ENCODE results near the gene PDE11A. TPM values are rescaled to one million over a fixed set of nuclear protein-coding genes. Genes with fewer than 3 reads are reported as not detected.

PDE11A gene
- polyA plus RNA-seq, 2 of the 4 experiments (the other 2 are of a cell fraction), result 3.6 to 5.6 TPM

DNA sequence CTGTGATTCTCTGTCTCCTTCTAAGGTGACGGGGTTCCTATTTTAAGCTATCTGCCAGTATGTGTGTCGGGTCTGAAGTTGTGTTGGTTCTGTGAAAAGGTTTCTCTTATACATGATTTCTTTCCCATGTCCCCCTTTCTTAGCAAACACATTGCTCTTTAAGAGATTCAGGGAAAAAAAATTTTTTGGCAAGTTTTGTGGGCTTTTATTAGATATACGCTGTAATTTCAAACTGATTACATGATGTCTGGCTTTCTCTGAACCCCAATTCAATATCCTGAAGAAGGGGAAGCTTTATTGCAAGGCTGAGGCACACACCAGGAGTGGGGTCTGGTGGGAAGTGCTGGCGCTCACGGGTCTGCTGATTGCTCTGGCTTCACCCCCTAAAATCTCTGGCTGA, 469.4 kb downstream of the PDE11A start:
- Histone ChIP-seq H3K4me3 (no peak overlapping the region), H3K27ac (no peak overlapping the region), H3K9me3 (no peaks in the 10 kb centered on the region), H3K4me1 (no peaks in the 10 kb centered on the region), H3K4me2 (no peak overlapping the region)
- ATAC-seq (no peak), FAIRE-seq (no peak), DNase-seq (ENCODE audit: low read depth in 1 of 2, low spot score in 1 of 2) (no peak)
- WGBS (ENCODE audit: missing lambda C conversion rate), result 73% methylated on average over 5 of the region's 5 CpGs
- CTCF ChIA-PET, result interaction anchor here (1.0 to 2.2 kb wide), 3 partner anchors 155 to 268 kb away, joined by 3 to 6 read pairs (median 4); no protein-coding TSS in a partner anchor
- POLR2A ChIA-PET, result no interaction called here
- TF ChIP-seq PHF8 (IDR thresholded peaks at IDR 0.05; ENCODE audit: borderline replicate concordance, low read depth), result no peak
- TF ChIP-seq CTCF (IDR thresholded peaks at IDR 0.05), result no peak
- TF ChIP-seq, protein P1, sequence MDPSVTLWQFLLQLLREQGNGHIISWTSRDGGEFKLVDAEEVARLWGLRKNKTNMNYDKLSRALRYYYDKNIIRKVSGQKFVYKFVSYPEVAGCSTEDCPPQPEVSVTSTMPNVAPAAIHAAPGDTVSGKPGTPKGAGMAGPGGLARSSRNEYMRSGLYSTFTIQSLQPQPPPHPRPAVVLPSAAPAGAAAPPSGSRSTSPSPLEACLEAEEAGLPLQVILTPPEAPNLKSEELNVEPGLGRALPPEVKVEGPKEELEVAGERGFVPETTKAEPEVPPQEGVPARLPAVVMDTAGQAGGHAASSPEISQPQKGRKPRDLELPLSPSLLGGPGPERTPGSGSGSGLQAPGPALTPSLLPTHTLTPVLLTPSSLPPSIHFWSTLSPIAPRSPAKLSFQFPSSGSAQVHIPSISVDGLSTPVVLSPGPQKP (IDR thresholded peaks at IDR 0.05; ENCODE audit: low read depth, low read length), result no peak
- TF ChIP-seq ATOH8 (CRISPR knock-in tag; IDR thresholded peaks at IDR 0.05; ENCODE audit: low read depth), result no peak
- TF ChIP-seq FOSB (CRISPR knock-in tag; IDR thresholded peaks at IDR 0.05), result no peak
- TF ChIP-seq SMC3 (IDR thresholded peaks at IDR 0.05), result no peak
- TF ChIP-seq POLR2A (IDR thresholded peaks at IDR 0.05; ENCODE audit: low read length), result no peak
- no peak for TF ChIP-seq TP53 (CRISPR knock-in tag; IDR thresholded peaks at IDR 0.05)

DNA sequence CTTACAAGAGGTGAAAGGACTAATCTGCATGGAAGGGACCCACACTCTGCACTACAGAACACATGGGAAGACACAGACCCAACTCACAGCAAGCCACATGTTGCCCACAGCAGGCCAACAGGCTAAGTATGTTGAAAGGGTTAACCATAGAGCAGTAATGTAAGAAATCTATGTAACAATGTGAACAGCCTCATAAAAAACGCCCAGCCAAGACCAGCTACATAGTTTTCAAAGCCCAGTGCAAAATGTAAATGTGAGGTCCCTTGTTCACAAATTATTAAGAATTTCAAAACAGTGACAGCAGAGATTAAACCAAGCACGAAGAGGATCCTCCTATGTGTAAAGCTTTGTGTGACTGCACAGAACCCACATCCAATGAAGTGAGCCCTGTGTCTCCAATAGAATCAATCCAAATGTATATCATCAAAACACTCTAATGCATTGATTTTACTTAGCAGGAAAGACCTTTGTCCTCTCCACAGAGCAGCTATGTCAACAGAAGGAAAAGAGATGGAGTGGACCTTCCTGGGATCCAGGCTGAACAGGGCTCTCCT, 469.9 kb downstream of the PDE11A start:
- Histone ChIP-seq H3K27ac (no peak overlapping the region), H3K9me3 (no peaks in the 10 kb centered on the region), H3K4me3 (no peak overlapping the region), H3K4me1 (no peaks in the 10 kb centered on the region), H3K4me2 (no peak overlapping the region)
- POLR2A ChIA-PET, result no interaction called here
- DNase-seq (ENCODE audit: low read depth in 1 of 2, low spot score in 1 of 2), result peak in 1 of 2 experiments; percentile 8
- TF ChIP-seq HOXB5 (CRISPR knock-in tag; IDR thresholded peaks at IDR 0.05) (no peak), HDAC2 (IDR thresholded peaks at IDR 0.05) (no peak), RAD21 (conservative IDR thresholded peaks at IDR 0.05 in 1 of 2, IDR thresholded peaks at IDR 0.05 in 1 of 2) (no peak), RCOR1 (IDR thresholded peaks at IDR 0.05; ENCODE audit: low read depth, low read length) (no peak)
- CTCF ChIA-PET, result interaction anchor here (1.0 to 1.6 kb wide), 3 partner anchors 9 to 268 kb away, joined by 3 to 5 read pairs (median 4); no protein-coding TSS in a partner anchor
- 50% methylated on average over 2 of the region's 2 CpGs for WGBS (ENCODE audit: missing lambda C conversion rate)
- no peak for ATAC-seq
- no peak for FAIRE-seq

DNA sequence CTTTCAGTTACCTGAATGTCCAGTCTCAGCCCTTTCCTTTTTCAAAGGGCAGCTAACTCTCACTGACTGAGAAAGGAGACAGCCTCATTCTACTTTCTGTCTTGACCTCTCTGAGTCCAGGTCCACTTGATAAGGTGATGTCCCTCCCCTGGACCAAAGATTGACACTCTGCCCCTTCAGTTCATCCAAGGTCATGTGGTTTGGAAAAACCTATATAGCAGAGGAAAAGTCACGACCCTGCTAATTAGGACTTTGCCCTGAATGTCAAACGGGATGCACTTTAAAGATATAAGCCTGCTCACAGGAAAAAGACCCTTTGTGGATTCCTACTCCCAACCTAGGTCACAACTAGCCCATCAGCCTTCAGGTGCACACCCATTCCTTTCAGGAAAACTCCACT, 471.7 kb downstream of the PDE11A start:
- 13% methylated on average over 2 of the region's 2 CpGs for WGBS (ENCODE audit: missing lambda C conversion rate)
- FAIRE-seq, result no peak
- TF ChIP-seq BCL3 (IDR thresholded peaks at IDR 0.05) (no peak), ZSCAN20 (CRISPR knock-in tag; IDR thresholded peaks at IDR 0.05) (no peak), RFX5 (IDR thresholded peaks at IDR 0.05) (no peak), ZNF302 (CRISPR knock-in tag; IDR thresholded peaks at IDR 0.05) (no peak), JUNB (IDR thresholded peaks at IDR 0.05) (no peak), MAFK (IDR thresholded peaks at IDR 0.05; ENCODE audit: partially characterized antibody) (no peak), RCOR1 (IDR thresholded peaks at IDR 0.05; ENCODE audit: low read depth, low read length) (no peak), POLR2A (IDR thresholded peaks at IDR 0.05; ENCODE audit: low read length) (no peak), E2F6 (IDR thresholded peaks at IDR 0.05; ENCODE audit: borderline replicate concordance, low read depth) (no peak), RAD21 (conservative IDR thresholded peaks at IDR 0.05 in 1 of 2, IDR thresholded peaks at IDR 0.05 in 1 of 2) (no peak), HDAC2 (IDR thresholded peaks at IDR 0.05) (no peak)
- no peak for ATAC-seq
- Histone ChIP-seq H3K4me3 (no peak overlapping the region), H3K27ac (no peak overlapping the region), H3K4me2 (no peak overlapping the region), H3K4me1 (no peaks in the 10 kb centered on the region), H3K9me3 (no peaks in the 10 kb centered on the region)
- CTCF ChIA-PET, result interaction anchor here (0.5 to 1.6 kb wide), 3 partner anchors 8 to 264 kb away, joined by 3 to 4 read pairs (median 3); no protein-coding TSS in a partner anchor
- POLR2A ChIA-PET, result no interaction called here
- no peak for DNase-seq (ENCODE audit: low read depth in 1 of 2, low spot score in 1 of 2)

All from A549 (cell line).